ENCODE data around the gene PI4KA.
"Not testable (repeated sequence)": the region's sequence is repeated elsewhere in the genome, so short reads cannot be mapped to it uniquely, and the experiment has no call there.

Gene PI4KA

DNA sequence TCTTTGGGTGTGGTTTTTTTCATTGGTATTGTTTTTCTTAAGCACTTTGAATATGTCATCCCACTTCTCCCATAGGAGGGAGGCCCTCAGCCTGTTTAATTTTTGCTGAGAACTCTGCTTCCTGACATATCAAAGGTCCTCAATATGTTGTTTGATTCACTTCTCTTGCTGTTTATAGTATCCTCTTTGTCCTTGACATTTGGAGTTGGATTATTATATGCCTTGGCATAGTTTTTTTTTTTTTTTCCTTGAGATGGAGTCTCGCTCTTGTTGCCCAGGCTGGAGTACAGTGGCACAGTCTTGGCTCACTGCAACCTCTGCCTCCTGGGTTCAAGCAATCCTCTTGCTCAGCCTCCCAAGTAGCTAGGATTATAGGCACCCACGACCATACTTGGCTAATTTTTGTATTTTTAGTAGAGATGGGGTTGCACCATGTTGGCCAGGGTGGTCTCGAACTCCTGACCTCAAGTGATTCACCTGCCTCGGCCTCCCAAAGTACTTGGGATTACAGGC, 196.0 kb downstream of the PI4KA start:
- DNase-seq, result not testable (repeated sequence)

DNA sequence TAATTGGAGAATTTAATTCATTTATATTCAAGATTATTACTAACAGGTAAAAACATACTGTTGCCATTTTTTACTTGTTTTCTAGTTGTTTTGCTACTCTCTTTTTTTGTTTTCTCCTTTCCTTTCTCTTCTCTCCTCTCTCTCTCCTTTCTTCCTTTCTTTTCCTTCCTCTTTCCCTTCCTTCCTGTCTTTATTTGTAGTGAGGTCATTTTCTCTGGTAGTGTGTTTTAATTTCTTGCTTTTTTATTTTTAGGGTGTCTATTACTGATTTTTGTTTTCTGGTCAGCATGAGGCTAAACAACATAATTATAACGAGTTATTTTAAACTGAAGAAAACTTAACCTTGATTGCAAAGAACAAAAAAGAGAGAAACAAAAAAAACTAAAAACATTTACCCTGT, 197.1 kb downstream of the PI4KA start:
- DNase-seq, result no peak

DNA sequence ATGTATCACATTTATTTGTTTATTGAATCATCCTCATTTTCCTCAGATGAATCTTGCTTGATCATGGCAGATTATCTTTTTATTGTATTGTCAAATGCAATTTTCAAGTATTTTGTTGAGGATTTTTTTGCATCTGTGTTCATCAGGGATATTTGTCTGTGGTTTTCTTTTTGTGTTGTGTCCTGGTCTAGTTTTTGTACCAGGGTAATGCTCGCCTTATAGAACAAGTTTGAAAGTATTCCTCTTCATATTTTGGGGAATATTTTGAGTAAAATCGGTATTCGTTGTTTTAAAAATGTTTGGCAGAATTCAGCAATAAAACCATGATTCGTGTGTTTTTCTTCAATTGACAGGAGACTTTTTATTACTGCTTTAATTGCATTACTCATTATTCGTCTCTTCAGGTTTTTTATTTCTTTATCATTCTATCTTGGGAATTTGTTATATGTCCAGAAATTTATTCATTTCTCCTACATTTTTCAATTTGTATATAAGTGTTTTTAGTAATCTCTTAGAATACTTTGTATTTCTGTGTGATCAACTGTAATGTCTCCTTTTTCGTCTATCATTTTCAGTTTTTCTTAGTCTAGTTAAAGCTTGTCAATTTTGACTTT, 198.1 kb downstream of the PI4KA start:
- DNase-seq, result no peak

DNA sequence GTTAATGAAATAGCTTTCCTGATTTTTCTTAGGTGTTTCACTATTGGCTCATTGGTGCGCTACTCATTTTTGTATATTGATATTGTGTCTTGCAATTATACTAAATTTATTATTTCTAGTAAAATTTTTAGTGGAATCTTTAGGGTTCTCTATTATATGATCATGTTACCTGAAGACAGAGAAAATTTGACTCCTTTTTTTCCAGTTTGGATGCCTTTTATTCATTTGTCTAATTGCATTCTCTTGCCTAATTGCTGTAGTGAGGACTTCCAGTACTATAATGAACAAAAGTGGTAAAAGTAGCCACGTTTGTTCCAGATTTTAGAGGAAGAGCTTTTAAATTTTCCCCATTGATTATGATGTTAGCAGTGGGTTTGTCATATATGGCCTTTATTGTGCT, 198.7 kb downstream of the PI4KA start:
- no peak for DNase-seq

DNA sequence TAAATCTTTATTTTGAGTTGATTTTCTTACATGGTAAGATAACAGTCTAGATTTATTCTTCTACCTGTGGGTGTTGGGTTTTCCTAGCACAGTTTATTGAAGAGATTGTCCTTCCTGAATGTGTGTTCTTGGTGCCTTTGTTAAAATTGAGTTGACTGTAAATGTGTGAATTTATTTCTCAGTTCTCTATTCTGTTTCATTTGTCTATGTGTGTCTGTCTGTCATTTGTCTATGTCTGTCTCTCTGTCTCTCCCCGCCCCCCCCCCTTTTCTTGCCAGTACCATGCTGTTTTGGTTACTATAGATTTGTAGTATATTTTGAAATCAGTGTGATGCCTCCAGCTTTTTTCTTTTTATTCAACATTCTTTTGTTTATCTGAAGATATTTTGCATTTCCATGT, 199.4 kb downstream of the PI4KA start:
- no peak for DNase-seq

DNA sequence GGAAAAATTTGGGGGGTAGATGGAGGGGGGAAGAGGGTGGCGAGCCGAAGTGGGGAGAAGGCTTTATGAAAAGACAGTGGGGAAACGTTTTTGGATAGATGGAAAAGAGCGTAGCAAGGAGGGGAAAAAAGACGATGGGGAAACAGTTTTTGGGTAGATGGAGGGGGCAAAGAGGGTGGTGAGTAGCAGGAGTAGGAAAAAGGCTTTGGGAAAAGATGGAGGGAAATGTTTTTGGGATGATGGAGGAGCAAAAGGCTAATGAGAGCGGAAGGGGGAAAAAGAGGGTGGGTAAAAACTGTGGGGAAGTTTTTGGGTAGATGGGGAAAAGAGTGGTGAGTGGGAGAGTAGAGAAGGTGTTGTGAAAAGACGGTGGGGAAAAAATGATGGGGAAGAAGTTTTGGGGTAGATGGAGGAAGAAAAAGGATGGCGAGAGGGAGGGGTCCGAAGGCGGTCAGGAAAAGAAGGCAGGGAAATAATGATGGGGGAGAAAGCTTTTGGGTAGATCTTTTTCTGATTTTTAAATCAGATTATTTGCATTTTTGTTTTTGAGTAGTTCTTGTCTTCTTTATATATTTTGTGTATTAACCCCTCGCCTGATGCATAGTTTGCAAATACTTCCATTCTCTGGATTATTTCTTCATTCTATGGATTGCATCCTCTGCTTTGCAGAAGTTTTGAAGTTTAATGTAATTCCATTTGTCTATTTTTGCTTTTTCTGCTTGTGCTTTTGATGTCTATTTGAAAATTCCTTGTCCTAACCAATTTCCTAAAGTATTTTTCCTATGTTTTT, 200.0 kb downstream of the PI4KA start:
- no peak for DNase-seq

DNA sequence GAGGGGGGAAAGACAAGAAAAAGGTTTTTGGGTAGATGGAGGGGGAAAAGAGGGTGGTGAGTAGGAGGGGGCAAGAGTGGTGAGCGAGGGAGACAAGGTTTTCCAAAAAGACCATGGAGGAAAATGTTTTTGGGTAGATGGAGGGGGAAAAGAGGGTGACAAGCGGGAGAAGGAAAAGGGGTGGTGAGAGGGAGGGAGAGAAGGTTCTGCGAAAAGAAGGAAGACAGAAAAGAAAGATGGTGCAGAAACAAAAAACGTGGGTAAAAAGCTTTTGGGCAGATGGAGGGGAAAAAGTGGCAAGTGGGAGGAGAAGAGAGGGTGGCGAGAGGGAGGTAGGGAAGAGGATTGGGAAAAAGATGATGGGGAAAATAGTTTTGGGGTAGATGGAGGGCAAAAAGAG, 200.6 kb downstream of the PI4KA start:
- DNase-seq, result no peak

All from stimulated activated naive CD4-positive, alpha-beta T cell (primary cell).